IPS-18c (cell line): ENCODE measurements around the gene TYW1B.
"Not testable (repeated sequence)": the region's sequence is repeated elsewhere in the genome, so short reads cannot be mapped to it uniquely, and the experiment has no call there.

Experiments used
- H3K4me3 ChIP-seq: 2 replicates; pipeline ENCODE4 v1.7.0; 2013; ENCODE audit warnings: low read depth, mild to moderate bottlenecking, low read length, moderate library complexity; ENCODE audit not compliant: insufficient read depth
- H3K9me3 ChIP-seq: one replicate; pipeline ENCODE4 v1.6.1; 2013; ENCODE audit warnings: mild to moderate bottlenecking, low read length, moderate library complexity; ENCODE audit not compliant: control insufficient read depth, insufficient read depth

The TYW1B gene

GRCh38 chr7:72559546-72559945, 268.5 kb downstream of the TYW1B start:
- H3K4me3 ChIP-seq, H3K9me3 ChIP-seq: not testable (repeated sequence)

GRCh38 chr7:72556733-72557132, 271.3 kb downstream of the TYW1B start:
- not testable (repeated sequence) for H3K9me3 ChIP-seq, H3K4me3 ChIP-seq

GRCh38 chr7:72555238-72555637, 272.8 kb downstream of the TYW1B start:
- not testable (repeated sequence) for H3K9me3 ChIP-seq, H3K4me3 ChIP-seq

GRCh38 chr7:72554401-72554800, 273.6 kb downstream of the TYW1B start:
- not testable (repeated sequence) for H3K4me3 ChIP-seq, H3K9me3 ChIP-seq

GRCh38 chr7:72550454-72550853, 277.5 kb downstream of the TYW1B start:
- H3K9me3 ChIP-seq, H3K4me3 ChIP-seq: not testable (repeated sequence)

GRCh38 chr7:72546586-72547237, 281.3 kb downstream of the TYW1B start:
- not testable (repeated sequence) for H3K4me3 ChIP-seq, H3K9me3 ChIP-seq

- H3K4me3 ChIP-seq: not testable (repeated sequence)
Measured at GRCh38 chr7:72544531-72544930, 283.5 kb downstream of the TYW1B start.

GRCh38 chr7:72540923-72541322, 287.1 kb downstream of the TYW1B start:
- Histone ChIP-seq H3K9me3 (peaks cover 2% of the 10 kb centered on the region), H3K4me3 (no peak overlapping the region)

More at GRCh38 chr7:72544531-72544930, 283.5 kb downstream of the TYW1B start:
- not testable (repeated sequence) for H3K9me3 ChIP-seq

- peaks cover 2% of the 10 kb centered on the region for H3K9me3 ChIP-seq
Measured at GRCh38 chr7:72540106-72540611, 287.8 kb downstream of the TYW1B start.

GRCh38 chr7:72539702-72540101, 288.3 kb downstream of the TYW1B start:
- H3K9me3 ChIP-seq: peaks cover 2% of the 10 kb centered on the region

More at GRCh38 chr7:72540106-72540611, 287.8 kb downstream of the TYW1B start:
- no peak overlapping the region for H3K4me3 ChIP-seq

GRCh38 chr7:72538856-72539255, 289.1 kb downstream of the TYW1B start:
- Histone ChIP-seq H3K4me3 (no peak overlapping the region), H3K9me3 (peaks cover 2% of the 10 kb centered on the region)

More at GRCh38 chr7:72539702-72540101, 288.3 kb downstream of the TYW1B start:
- no peak overlapping the region for H3K4me3 ChIP-seq

GRCh38 chr7:72538147-72538546, 289.9 kb downstream of the TYW1B start:
- no peak overlapping the region for H3K4me3 ChIP-seq
- H3K9me3 ChIP-seq: peaks cover 2% of the 10 kb centered on the region

GRCh38 chr7:72536038-72536437, 292.0 kb downstream of the TYW1B start:
- not testable (repeated sequence) for H3K9me3 ChIP-seq, H3K4me3 ChIP-seq

GRCh38 chr7:72531048-72531447, 297.0 kb downstream of the TYW1B start:
- not testable (repeated sequence) for H3K9me3 ChIP-seq, H3K4me3 ChIP-seq
